ENCODE measurements around the gene HABP4.

The HABP4 gene

GRCh38 chr9:96476591-96476990 is 26.6 kb downstream of the HABP4 start:
- peak in 1 of 5 donors; percentile 83 for DNase-seq

GRCh38 chr9:96478829-96479371 is 28.9 kb downstream of the HABP4 start:
- DNase-seq = peak in 1 of 5 donors; percentile 74

- DNase-seq = peak in 1 of 5 donors; percentile 9
Observed at GRCh38 chr9:96480736-96481135, 30.8 kb downstream of the HABP4 start.

- DNase-seq = no peak
Observed at GRCh38 chr9:96482476-96482875, 32.5 kb downstream of the HABP4 start.

GRCh38 chr9:96483197-96483596 is 33.2 kb downstream of the HABP4 start:
- no peak for DNase-seq

GRCh38 chr9:96483733-96484390 is 33.9 kb downstream of the HABP4 start:
- no peak for DNase-seq

- peak in 1 of 5 donors; percentile 71 for DNase-seq
Observed at GRCh38 chr9:96484521-96484931, 34.6 kb downstream of the HABP4 start.

- DNase-seq = no peak
Observed at GRCh38 chr9:96485280-96485679, 35.3 kb downstream of the HABP4 start.

- no peak for DNase-seq
Observed at GRCh38 chr9:96486386-96487028, 36.5 kb downstream of the HABP4 start.

GRCh38 chr9:96487029-96487396 is 37.0 kb downstream of the HABP4 start:
- no peak for DNase-seq

GRCh38 chr9:96487949-96488348 is 38.0 kb downstream of the HABP4 start:
- DNase-seq = no peak

- DNase-seq = no peak
Observed at GRCh38 chr9:96489482-96489979, 39.6 kb downstream of the HABP4 start.

GRCh38 chr9:96490534-96491078 is 40.6 kb downstream of the HABP4 start:
- no peak for DNase-seq

GRCh38 chr9:96491079-96491879 is 41.3 kb downstream of the HABP4 start:
- peak in 1 of 5 donors; percentile 59 for DNase-seq

- no peak for DNase-seq
Observed at GRCh38 chr9:96491880-96492525, 42.0 kb downstream of the HABP4 start.

GRCh38 chr9:96492993-96493531 is 43.1 kb downstream of the HABP4 start:
- no peak for DNase-seq

GRCh38 chr9:96493757-96494156 is 43.8 kb downstream of the HABP4 start:
- DNase-seq = no peak

GRCh38 chr9:96494215-96494800 is 44.3 kb downstream of the HABP4 start:
- no peak for DNase-seq

- DNase-seq = no peak
Observed at GRCh38 chr9:96495341-96495740, 45.4 kb downstream of the HABP4 start.

- DNase-seq = no peak
Observed at GRCh38 chr9:96496368-96497116, 46.6 kb downstream of the HABP4 start.

GRCh38 chr9:96497117-96497399 is 47.1 kb downstream of the HABP4 start:
- no peak for DNase-seq
